TTC549 (cell line): ENCODE measurements around the gene PARD3.
"Not testable (repeated sequence)": the region's sequence is repeated elsewhere in the genome, so short reads cannot be mapped to it uniquely, and the experiment has no call there.

Source experiments
- FAIRE-seq: peaks from 2 replicates; lab custom pipeline; 2012; peaks lifted over from hg19 to GRCh38; lab: Jason Lieb, UNC

Gene PARD3

DNA sequence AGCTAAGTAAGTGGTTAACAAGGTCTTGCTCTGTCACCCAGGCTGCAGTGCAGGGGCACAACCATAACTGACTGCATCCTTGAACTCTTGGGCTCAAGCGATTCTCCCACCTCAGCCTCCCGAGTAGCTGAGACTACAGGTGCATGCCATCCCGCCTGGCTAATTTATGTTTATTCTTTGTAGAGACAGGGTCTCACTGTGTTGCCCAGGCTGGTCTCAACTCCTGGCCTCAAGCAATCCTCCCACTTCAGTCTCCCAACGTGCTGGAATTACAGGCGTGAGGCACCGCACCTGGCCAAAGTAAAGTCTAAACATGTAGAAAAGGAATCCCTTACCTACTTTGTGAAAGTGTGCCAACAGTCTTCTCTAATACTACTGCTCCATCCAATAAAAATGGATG, 17.9 kb downstream of the PARD3 start:
- FAIRE-seq, result no peak

DNA sequence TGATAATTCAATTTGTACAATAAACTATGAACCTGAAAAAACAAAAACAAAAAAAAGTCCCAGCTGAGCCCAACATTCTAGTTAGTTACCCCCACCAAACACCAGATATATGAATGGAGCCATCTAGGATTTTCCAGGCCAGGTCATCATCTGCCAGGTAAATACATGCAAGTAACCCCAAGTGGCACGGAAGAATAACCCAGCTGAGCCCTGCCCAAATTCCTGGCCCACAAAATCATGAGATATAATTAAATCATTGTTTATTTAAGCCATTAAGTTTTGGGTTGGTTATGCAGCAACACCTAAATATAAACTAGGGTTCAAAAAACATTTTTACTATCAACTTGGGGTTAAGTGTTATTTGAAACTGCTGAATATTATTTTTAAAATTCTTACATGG, 19.0 kb downstream of the PARD3 start:
- FAIRE-seq, result no peak

DNA sequence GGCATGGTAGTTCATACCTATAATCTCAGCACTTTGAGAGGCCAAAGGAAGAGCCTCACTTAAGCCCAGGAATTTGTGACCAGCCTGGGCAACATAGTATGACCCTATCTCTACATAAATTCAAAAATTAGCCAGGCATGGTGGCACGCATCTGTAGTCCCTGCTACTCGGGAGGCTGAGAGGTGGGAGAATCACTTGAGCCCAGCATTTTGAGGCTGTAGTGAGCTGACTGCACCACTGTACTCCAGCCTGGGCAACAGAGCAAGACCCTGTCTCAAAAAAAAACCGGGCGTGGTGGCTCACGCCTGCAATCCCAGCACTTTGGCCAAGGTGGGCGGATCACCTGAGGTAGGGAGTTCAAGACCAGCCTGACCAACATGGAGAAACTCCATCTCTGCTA, 19.8 kb downstream of the PARD3 start:
- no peak for FAIRE-seq

DNA sequence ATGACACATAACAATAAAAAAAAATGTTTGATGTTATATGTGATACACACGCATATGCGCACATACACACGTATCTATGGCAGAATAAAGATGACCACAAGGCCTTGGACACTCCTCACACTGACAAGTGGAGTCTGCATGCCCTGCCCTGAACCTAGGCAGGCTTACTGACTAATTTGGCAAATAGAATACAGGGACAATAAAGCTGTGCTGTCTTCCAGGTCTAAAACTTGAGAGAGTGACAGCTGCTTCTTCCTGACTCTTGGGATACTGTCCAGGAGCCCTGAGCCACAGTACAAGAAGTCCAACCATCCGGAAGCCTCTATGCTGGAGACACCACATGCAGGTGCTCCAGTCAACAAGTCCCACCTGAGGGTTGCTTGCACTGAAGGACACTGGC, 20.3 kb downstream of the PARD3 start:
- FAIRE-seq, result no peak

DNA sequence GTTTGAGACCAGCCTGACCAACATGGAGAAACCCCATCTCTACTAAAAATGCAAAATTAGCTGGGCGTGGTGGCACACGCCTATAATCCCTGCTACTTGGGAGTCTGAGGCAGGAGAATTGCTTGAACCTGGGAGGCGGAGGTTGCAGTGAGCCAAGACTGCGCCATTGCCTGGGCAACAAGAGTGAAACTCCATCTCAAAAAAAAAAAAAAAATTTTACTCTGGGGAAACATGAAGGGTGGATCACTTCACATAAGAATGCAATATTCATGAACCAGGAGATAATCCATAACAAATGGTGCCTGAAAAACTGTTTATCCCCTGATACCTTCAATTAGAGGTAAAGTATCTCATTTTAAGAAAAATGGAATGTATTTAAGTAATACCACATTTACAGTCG, 21.5 kb downstream of the PARD3 start:
- FAIRE-seq, result not testable (repeated sequence)

DNA sequence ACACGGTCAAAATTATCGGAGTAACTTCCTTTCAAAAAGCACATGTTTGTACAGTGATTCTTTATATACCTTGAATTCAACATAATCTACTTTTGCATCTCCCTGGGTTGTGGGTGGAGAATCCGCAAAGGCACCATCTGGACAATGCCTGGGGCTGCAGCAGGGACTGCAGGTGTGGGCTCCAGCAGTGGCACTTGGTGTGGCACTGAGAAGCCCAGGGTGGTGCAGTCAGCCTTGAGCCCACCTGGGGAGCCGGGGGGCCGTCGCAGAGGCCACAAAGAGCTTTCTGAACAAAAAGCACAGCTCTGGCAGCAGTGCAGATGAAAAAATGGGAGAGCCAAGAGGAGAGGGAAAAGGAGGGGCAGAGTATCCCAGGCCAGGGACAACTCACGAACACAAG, 22.2 kb downstream of the PARD3 start:
- no peak for FAIRE-seq

DNA sequence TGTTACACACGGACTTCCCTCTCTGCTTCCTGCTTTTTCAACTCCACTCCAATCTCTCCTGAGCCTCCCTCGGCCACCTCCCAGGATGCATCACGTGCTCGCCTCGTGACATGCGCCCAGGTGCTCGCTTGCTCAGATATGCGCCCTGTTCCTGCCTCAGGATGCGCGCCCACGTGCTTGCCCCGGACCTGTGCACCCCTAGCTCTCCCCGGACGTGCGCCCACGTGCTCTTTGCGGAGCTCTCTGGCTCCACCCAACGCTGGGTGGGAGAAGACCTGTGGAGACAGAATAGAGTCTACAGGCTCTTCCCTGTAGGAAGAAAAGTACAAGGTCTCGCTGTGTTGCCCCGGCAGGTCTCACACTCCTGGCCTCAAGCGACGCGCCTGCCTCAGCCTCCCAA, 23.1 kb downstream of the PARD3 start:
- FAIRE-seq, result no peak

DNA sequence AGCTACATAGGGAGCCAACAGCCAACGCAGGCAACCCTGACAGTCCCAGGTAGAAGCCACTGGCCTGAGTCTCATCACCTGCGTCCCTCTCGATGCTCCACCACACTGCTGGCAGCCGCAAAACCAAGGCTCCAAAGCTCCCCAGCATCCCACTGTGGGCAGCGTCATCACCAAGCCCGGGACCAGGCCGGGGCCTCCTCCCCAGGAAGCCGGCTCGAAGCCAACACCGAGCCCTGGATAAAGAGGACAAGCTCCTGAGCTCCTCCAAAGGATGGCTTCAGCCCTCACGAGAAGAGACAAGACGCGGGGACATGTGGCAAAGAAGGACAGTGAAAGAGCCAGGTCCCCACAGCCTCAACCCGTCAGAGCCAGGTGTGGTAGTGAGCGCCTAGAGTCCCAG, 23.9 kb downstream of the PARD3 start:
- FAIRE-seq, result no peak

DNA sequence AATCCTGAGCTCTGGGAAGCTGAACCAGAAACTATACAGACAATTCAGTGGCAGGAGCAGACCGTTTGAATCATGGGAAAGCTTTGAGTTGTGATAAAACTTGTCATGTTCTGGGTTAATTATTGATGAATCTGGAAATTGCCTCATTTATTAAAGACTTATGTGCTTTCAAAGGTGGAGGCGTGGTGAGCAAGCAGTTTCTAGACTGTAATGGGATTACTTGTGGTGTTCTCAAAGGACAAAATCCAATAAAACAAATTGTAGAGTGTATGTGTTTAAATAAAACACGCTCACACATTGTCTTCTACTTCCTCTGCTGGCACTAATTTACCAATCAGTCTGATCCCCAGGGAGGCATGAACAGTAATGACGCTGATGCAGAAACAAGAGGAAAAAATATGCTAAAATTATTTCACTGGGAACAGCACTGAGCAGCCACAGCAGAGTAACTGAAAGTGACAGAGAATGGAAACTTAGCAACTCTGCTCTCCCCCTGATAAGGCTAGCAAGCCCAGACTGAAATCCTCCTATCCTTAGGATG, 25.1 kb downstream of the PARD3 start:
- no peak for FAIRE-seq

DNA sequence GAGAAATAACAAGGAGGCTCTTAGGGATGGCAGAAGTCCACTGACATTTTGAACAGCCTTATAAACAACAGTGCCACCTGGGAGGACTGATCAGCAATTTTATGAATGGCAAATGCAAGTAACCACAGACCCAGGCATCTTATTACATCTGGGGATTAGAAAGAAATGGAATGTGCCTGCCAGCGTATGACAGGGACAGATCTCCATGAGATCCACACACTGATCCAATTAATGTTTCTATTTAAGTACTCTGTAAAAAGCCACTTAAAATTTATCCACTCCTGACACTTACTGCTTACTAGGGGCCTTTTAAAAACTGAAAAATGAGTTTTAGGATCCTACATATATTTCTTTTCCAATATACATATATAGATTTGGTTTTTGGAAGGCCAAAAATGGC, 28.6 kb downstream of the PARD3 start:
- no peak for FAIRE-seq

DNA sequence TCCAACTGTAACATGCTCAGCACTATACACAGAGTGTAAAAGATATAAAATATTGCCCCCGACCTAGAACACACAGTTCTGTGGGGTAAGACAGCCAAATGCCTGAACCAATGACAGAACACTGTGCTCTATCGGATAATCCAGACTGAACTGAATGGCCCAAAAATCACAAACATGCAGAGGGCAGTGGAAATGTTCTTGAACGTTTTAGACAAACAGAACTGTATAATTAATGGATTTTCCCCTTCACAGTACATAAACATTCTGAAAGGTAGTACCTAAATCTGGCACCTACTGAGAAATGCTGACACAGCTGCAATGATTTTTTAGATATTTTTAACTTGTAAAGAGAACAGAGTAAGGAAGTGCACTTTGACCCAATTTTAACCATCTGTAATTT, 33.4 kb downstream of the PARD3 start:
- FAIRE-seq, result no peak

DNA sequence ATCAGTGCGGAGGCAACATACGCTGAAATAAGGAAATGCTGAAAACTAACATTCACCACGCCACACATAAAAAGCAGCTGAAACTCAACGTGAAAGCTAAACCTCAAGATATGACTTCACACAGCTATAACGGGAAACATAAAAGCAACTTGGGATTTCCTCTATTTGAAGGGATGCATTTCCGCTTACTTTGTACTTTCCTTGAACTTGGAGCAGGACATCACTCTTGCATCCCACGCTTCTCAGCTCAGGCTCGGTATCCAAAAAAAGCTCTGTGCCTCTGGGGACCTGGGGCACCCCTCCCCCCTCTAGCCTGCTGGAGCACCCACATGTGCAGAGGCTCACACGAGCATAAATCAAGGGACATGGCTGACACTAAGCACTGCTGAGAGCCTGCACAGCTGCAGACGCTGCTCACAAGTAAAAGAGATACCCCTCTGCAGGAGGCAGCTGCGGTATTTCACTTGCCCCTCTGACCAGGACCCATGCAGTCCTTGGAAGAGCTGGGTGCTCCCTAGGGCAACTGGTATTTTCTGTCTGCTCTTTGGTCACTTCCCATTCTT, 34.2 kb downstream of the PARD3 start:
- no peak for FAIRE-seq

DNA sequence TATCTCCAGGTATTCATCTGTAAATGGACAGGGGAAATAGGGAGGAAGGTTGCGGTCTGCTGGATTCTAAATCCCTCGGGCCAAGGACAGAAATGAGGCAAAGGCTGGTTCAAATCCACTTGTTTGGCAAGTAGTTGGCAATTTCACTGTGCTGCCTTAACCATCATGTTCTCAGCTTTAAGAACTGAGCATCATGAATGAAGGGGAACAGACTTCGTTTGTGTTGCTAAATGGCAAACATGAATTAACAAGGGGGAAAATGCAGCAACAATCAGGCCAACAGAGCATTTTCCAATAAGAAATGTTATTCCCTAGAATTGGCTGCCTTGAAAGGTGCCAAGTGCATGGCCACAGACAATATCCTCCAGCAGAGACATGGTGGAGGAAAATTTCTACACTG, 36.9 kb downstream of the PARD3 start:
- FAIRE-seq, result no peak

DNA sequence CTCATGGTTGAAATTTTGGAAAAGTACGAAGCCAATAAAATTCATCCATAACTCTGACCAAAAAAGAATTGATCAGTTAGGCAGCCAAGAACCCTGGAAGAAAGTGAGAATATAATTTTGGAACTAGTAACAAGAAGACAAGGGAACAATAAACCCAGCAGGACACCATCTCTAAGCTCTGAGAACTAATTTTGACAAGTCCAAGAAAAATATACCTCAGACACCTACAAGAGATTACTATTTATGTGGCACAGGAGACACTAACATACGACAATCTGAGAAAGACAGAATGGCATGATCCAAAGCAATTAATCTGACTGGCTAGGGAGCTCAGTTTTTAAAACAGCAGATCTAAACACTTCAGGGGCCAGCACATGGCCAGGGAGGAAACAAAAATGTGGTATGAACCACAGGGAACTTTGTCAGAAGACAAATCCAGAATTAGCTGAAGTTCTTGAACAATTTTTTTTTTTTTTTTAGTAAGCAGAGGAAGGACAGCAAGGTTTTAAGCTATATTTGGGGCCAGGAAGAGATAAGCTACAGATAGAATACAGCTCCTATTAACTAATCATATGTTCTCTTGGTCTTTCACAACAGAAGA, 38.9 kb downstream of the PARD3 start:
- FAIRE-seq, result no peak

DNA sequence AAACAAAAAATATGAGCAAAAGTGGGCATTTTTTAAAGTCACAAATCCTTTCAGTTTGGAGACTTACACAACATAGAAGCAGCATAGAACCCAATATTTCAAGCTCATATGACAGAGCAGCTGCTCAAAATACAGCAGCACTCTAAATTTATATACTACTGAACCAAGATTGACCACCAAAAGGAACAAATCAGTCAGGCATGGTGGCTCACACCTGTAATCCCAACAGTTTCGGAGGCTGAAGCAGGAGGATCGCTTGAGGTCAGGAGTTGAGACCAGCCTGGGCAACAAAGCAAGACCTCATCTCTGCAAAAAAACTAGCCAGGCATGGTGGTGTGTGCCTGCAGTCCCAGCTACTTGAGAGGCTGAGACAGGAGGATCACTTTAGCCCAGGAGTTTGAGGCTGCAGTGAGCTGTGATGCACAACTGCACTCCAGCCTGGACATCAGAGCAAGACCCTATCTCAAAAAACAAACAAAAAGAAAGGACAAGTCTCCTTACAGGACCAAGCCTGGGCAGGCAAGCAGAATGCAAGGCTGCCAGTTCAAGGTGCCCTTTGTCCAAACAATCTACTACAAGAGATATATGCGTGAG, 40.0 kb downstream of the PARD3 start:
- FAIRE-seq, result no peak

DNA sequence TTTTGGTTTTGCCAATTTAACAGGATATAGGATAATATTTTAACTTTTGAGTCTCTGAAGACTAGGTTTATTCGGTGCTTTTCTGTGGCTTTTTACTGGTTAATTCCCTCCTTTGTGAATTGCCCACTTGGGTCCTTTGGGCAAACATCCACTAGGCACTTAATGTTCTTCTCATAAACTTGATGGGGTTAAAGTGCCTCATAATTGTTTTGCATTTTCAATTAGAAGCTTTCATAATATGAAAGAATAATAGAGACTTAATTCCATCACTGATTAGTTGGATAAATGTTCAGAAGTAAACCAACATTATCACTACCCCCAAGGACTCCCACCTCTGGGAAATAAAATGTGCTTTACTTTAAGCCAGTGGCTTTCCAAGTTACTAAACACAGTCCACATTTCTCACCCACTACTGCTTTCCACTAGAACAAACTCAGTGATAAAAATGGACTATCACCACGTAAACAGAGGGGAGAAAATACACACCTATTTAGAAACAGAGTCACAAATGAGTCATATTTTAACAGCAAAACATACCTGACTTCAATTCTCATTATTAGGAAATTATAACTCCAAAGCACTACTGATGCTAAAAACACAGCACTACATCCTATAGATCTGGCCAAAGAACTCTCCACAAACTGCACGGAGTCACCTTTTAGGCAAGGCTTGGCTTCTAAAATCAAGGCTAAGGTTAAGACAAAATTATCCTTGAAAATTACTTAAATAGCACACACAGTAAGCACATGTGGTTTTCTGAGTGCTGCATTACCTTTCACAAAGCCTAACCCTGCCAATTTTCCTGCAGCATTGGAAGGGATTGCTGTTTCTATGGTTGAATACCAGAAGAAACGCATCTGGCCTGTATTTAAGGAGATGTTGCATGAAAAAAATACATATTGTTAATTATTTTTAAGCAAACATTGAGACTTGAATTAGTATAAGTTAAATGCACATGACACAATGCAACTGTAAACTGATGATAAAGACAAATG, 41.2 kb downstream of the PARD3 start:
- FAIRE-seq, result no peak

DNA sequence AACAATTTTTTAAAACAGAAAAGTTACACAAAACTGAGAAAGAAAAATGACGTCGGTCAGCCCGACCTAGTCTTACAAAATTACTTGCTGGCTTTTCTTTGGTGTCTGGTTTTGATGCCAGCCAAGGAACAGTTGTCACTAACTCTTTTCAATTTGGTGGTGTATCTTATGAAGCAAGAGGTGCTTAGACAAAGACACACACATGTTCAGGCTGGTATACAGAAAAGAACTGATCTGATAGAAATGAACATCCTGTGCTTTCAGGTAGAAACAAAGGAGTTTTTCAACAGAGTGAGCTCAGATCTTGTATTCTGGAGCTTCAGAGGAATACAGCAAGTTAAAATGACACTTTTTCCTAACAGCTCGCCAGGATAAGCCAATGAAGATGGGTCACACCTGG, 43.6 kb downstream of the PARD3 start:
- FAIRE-seq, result no peak

DNA sequence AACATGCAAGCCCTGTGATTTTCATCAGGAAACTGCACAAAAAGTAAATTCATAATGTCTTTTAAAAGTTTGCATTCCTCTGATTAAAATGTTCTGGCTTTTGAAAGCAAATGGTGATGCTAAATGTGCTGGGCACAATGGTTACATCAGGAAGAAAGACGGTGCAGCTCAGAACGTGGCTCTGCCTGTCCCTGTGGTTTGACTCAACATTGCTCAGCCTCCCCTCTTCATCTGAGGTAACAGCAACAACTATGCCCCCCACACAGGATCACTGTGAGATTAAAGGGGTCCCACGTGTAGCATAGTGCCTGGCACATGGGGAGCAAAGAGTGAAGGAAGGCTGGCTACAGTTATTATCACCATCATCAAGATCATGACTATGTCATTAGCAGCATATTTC, 44.0 kb downstream of the PARD3 start:
- FAIRE-seq, result no peak

DNA sequence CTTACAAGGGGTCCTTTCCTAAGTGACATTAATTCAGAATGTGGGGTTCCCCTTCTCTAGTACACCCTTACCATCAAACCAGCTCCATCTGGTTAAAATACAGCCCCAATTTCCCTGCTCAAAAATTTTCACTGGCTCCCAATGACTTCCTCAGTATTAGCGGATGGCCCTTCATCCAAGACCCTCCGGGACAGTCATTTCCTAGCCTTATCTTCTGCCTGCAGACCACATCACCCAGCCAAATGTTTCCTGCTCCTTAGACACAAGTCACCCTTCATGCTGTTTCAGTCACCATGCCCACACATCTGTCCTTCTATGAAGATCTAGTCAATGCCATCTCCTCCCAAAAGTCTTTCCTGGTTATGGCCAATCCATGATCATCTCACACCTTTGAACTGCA, 45.2 kb downstream of the PARD3 start:
- no peak for FAIRE-seq

DNA sequence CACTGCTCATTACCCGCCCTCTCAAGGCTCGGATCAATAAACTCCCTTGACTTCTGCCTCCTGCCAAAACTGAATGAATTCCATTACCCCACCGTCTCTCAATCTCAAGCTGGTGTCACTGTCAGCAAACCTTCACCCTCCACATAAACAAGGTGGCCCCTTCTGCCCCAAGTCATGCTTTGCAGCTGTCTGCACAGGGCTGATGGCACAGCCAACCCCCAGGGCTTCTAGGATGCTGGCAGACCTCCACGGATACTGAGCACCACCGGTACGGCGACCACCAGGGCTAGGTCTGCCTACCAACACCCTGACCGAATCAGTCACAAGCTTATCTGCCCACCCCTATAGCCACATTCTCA, 46.1 kb downstream of the PARD3 start:
- FAIRE-seq, result no peak

DNA sequence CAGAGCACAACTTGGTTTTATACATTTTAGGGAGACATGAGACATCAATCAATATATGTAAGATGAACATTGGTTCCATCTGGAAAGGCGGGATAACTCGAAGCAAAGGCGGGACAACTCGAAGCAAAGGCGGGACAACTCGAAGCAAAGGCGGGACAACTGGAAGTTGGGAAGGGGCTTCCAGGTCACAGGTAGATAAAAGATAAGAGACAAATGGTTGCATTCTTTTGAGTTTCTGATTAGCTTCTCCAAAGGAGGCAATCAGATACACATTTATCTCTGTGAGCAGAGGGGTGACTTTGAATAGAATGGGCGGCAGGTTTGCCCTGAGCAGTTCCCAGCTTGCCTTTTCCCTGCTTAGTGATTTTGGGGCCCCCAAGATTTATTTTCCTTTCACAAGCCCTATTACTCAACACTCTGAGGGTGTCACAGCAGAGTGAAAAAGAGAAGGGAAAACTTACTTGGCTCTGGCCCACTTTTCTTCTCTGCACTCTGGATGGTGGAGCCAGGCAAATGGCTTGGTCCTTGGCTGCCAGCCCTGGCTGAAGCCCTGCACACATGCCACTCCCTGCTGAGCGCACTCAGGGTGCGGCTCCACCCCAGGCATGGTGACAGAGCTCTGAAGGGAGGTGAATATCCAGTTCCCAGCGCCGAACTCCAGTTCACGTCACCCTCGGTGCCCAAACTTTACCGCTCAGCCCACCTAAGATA, 46.7 kb downstream of the PARD3 start:
- no peak for FAIRE-seq

DNA sequence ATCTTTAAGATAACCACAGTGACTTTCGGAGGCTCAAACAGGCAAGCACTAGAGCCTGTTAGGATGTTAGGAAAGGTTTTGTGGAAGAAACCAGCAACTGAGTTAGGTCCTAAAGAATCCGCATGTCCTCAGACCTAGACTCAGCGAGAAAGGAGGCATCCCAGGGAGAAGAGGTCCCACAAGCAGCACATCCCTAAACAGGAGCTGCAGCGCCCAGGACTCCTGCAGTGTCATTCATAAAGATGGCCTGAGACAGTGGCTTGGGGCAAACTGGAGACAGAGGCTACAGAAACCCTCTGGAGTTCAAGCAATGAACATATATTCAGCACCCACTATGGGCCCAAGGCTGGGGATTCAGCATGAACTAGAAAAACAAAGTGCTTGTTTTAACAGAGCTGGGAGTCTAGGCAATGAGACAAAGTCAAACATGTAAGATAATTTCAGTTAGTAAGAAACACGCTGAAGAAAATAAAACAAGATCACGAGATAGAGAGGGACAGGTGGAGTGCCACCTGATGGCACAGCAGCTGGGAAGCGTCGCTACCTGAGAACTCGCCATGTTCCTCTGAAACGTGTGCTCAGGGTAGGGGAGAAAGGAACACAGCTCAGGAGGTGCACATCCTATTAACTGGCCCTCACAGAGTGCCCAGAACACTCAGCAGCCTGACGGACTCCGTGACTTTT, 48.1 kb downstream of the PARD3 start:
- no peak for FAIRE-seq
